ENCODE data around the gene HNF1A. TPM values are rescaled to one million over a fixed set of nuclear protein-coding genes. Genes with fewer than 3 reads are reported as not detected.

HNF1A gene
- total RNA-seq, 2 experiments from 2014 or later, result not detected

DNA sequence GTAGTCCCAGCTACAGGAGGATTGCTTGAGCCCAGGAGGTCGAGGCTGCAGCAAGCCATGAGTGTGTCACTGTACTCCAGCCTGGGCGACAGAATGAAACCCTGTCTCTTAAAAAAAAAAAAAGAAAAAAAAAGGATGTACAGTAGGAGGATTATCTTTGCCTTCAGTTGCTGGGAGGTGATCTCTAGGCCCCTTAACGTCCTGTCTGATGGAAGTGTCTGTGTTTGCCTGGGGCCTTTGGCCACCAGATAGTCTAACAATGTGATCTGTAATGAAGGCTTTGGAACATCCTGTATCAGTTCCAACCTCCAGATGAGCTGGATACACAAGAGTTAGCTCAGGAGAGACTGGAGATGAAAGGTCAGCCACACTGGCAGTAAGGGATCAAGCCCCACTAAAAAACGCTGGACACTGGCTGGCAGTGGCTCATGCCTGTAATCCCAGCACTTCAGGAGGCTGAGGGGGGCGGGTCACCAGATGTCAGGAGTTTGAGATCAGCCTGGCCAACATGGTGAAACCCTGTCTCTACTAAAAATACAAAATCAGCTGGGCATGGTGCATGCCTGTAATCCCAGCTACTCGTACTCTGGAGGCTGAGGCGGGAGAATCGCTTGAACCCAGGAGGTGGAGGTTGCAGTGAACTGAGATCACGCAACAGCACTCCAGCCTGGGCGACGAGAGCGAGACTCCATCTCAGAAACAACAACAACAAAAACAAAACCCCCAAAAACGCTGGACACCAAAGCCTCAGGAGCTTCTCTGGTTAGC lies 19.0 kb upstream of the HNF1A start:
- Mint-ChIP-seq H3K4me3 (peak overlapping the region; percentile 17), H3K27me3 (no peaks in the 10 kb centered on the region), H3K4me1 (peaks cover 44% of the 10 kb centered on the region), H3K9me3 (ENCODE audit: low read depth) (no peaks in the 10 kb centered on the region), H3K27ac (peak overlapping the region; percentile 63), H3K36me3 (ENCODE audit: low read depth) (no peaks in the 10 kb centered on the region)
- no peak for DNase-seq
- ChIA-PET CTCF (interaction anchor here (0.5 to 3.0 kb wide), 9 partner anchors 12 to 621 kb away, joined by 3 to 10 read pairs (median 3); partner anchors contain the start of gene MLEC), POLR2A (interaction anchor here (0.6 kb wide), 2 partner anchors 269 to 431 kb away, joined by 3 to 4 read pairs; no protein-coding TSS in a partner anchor)
- no peak for ATAC-seq
- intact Hi-C loops (cut with DNase I, micrococcal nuclease), result no loop called here

DNA sequence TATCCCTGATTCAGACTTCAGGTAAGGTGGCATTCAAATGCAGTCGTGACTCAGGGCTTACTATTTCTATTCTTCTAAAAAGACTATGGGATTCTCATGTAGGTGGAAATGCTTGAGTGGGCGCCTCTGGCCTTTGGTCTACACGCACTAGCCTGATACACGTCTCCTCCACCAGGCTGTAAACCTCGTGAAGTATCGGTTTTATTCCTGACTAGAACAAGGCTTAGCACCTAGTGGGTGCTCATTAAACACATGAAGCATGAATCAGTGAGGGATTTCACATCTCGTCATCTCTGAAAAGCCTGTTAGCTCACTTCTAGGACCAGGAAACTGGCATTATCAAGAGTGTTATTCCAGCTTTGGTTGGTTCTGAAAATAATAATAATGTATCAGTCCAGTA lies 17.7 kb upstream of the HNF1A start:
- intact Hi-C loops (cut with DNase I, micrococcal nuclease), result loop anchor here in 1 of 2 experiments (5.0 kb wide), 1 partner anchor 123 kb away; no protein-coding TSS in a partner anchor
- Mint-ChIP-seq H3K27ac (peak overlapping the region; percentile 32), H3K4me3 (no peak overlapping the region), H3K36me3 (ENCODE audit: low read depth) (no peaks in the 10 kb centered on the region), H3K4me1 (peaks cover 44% of the 10 kb centered on the region), H3K27me3 (no peaks in the 10 kb centered on the region), H3K9me3 (ENCODE audit: low read depth) (no peaks in the 10 kb centered on the region)
- ATAC-seq (peak; percentile 51), DNase-seq (peak; percentile 48)
- POLR2A ChIA-PET, result interaction anchor here (0.6 kb wide), 1 partner anchor 148 kb away, joined by 3 read pairs; no protein-coding TSS in a partner anchor
- CTCF ChIA-PET, result interaction anchor here (1.0 to 3.0 kb wide), 4 partner anchors 11 to 101 kb away, joined by 3 to 10 read pairs (median 6); no protein-coding TSS in a partner anchor

DNA sequence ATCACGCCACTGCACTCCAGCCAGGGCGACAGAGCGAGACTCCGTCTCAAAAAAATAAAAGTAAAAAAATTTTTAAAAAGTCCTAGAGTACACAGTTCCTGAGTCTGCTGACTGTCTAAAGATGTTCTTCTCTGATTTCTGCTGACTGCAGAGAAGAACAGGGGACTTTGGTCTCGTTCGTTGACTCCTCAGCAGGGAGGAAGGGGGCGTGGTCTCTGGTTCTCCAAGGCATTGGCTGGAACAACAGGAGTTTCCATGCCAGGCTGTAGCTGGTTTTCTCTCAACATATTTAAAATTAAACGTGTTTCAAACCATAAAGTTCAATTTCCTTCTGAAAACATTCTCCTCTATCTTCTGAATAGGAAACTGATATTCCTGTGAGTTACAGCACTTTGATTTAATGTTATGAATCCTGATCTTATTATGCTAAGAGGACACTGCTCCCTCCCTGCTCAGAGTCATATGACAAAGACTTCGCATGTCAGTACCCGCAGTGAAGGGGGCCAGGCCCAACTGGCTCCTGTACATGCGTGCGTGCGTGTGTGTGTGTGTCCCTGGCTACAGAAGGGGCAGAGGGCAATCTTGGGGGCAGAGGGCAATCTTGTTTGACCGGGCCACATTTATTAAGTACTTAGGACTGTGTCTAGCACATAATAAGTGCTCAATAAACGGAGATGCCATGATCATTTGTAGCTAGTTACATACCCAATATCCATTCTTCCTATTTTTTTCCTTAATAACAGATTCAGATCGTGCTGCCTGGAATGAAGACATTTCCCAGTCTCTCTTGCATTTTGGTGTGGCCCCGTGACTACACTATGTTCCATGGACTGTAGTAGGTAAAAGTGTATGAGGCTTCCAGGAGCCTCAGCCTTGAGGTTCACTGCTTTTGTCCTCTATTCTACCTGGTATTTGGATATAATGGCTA lies 16.5 kb upstream of the HNF1A start:
- no peaks in the 10 kb centered on the region for H3K9me3 Mint-ChIP-seq (ENCODE audit: low read depth)
- no peaks in the 10 kb centered on the region for H3K36me3 Mint-ChIP-seq (ENCODE audit: low read depth)
- ATAC-seq, result no peak
- no peak overlapping the region for H3K4me3 Mint-ChIP-seq
- ChIA-PET POLR2A (interaction anchor here (0.6 to 0.7 kb wide), 4 partner anchors 29 to 760 kb away, joined by 3 to 5 read pairs (median 3); partner anchors contain the start of gene RNU4-2), CTCF (interaction anchor here (0.6 to 3.0 kb wide), 7 partner anchors 10 to 163 kb away, joined by 3 to 23 read pairs (median 6); no protein-coding TSS in a partner anchor)
- H3K4me1 Mint-ChIP-seq, result peaks cover 44% of the 10 kb centered on the region
- intact Hi-C loops (cut with DNase I, micrococcal nuclease), result loop anchor here in 1 of 2 experiments (2.0 to 5.0 kb wide), 2 partner anchors 125 to 179 kb away; no protein-coding TSS in a partner anchor
- H3K27ac Mint-ChIP-seq, result peak overlapping the region; percentile 59
- DNase-seq, result peak; percentile 27
- H3K27me3 Mint-ChIP-seq, result no peaks in the 10 kb centered on the region

DNA sequence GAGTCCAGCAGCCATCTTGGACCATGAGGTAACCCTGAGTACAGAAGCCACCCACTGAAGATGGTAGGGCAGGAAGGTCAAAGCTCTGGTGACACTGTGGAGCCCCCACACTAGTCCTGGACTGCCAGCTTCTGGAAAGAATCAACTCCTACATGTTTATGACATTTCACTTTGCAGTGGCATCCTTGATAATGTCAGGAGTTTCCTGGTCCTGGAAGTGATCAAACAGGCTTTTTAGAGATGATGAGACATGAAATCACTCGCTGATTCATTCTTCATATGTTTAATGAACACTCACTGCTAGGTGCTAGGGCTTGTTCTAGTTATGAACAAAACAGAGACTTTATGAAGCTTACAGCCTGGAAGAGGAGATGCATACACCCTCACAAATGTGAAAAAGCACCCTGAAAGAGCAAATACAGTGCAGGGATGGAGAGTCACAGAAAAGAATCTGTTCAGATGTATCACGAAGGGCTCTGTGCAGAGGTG lies 15.8 kb upstream of the HNF1A start:
- no peaks in the 10 kb centered on the region for H3K27me3 Mint-ChIP-seq
- peaks cover 44% of the 10 kb centered on the region for H3K4me1 Mint-ChIP-seq
- peak overlapping the region; percentile 59 for H3K27ac Mint-ChIP-seq
- H3K4me3 Mint-ChIP-seq, result no peak overlapping the region
- ATAC-seq (peak; percentile 85), DNase-seq (peak; percentile 35)
- H3K36me3 Mint-ChIP-seq (ENCODE audit: low read depth), result no peaks in the 10 kb centered on the region
- no peaks in the 10 kb centered on the region for H3K9me3 Mint-ChIP-seq (ENCODE audit: low read depth)
- intact Hi-C loops (cut with DNase I, micrococcal nuclease), result loop anchor here in 1 of 2 experiments (2.0 to 5.0 kb wide), 2 partner anchors 125 to 180 kb away; no protein-coding TSS in a partner anchor
- CTCF ChIA-PET, result interaction anchor here (0.9 to 2.1 kb wide), 5 partner anchors 9 to 161 kb away, joined by 3 to 23 read pairs (median 6); no protein-coding TSS in a partner anchor
- POLR2A ChIA-PET, result interaction anchor here (0.6 to 1.0 kb wide), 4 partner anchors 30 to 671 kb away, joined by 3 to 5 read pairs (median 3); partner anchors contain the start of gene RNU4-2

DNA sequence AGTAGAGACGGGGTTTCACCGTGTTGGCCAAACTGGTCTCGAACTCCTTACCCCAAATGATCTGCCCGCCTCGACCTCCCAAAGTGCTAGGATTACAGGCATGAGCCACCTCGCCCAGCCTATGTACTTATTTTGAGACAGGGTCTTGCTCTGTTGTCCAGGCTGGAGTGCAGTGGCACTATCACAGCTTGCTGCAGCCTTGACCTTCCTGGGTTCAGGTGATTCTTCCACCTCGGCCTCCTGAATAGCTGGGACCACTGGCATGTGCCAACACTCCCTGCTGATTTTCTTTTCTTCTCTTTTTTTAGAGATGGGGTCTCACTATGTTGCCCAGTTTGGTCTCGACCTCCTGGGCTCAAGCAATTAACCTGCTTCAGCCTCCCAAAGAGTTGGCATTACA lies 14.0 kb upstream of the HNF1A start:
- POLR2A ChIA-PET, result no interaction called here
- CTCF ChIA-PET, result no interaction called here
- DNase-seq (no peak), ATAC-seq (no peak)
- no peaks in the 10 kb centered on the region for H3K9me3 Mint-ChIP-seq (ENCODE audit: low read depth)
- intact Hi-C loops (cut with DNase I, micrococcal nuclease), result loop anchor here in 1 of 2 experiments (5.0 kb wide), 1 partner anchor 127 kb away; no protein-coding TSS in a partner anchor
- H3K4me3 Mint-ChIP-seq, result no peak overlapping the region
- no peak overlapping the region for H3K27ac Mint-ChIP-seq
- H3K36me3 Mint-ChIP-seq (ENCODE audit: low read depth), result no peaks in the 10 kb centered on the region
- no peaks in the 10 kb centered on the region for H3K27me3 Mint-ChIP-seq
- H3K4me1 Mint-ChIP-seq, result peaks cover 41% of the 10 kb centered on the region

DNA sequence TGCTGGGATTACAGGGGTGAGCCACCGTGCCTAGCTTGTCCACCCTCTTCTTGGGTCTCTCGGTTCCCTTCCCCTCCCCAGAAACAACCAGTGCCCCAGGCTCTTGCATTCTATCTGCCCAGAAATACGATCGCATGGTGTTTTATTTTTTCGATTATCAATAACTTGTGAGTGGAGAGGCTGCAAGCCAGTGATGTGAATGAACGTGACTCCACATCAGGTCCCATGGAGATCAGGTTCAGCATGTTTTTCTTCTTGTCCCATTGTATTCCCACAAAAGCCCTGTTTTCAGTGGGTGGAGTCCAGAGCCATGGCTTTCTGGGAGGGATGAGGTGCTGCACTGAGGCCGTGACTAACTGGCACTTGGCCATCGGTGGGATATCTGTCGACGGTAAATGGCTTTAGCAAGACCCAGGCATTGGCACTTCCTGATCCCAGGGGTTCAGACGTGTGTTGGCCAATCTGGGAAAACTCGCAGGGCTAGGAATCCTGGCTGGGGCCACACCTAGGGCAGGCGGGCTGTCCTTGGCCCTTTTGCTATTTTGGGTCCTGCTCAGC lies 12.7 kb upstream of the HNF1A start:
- DNase-seq (no peak), ATAC-seq (no peak)
- intact Hi-C loops (cut with DNase I, micrococcal nuclease), result no loop called here
- Mint-ChIP-seq H3K36me3 (ENCODE audit: low read depth) (no peaks in the 10 kb centered on the region), H3K4me3 (no peak overlapping the region), H3K27ac (no peak overlapping the region), H3K27me3 (no peaks in the 10 kb centered on the region), H3K4me1 (peaks cover 29% of the 10 kb centered on the region), H3K9me3 (ENCODE audit: low read depth) (no peaks in the 10 kb centered on the region)
- POLR2A ChIA-PET, result no interaction called here
- CTCF ChIA-PET, result interaction anchor here (0.6 to 0.7 kb wide), 2 partner anchors 85 to 130 kb away, joined by 3 read pairs; no protein-coding TSS in a partner anchor

DNA sequence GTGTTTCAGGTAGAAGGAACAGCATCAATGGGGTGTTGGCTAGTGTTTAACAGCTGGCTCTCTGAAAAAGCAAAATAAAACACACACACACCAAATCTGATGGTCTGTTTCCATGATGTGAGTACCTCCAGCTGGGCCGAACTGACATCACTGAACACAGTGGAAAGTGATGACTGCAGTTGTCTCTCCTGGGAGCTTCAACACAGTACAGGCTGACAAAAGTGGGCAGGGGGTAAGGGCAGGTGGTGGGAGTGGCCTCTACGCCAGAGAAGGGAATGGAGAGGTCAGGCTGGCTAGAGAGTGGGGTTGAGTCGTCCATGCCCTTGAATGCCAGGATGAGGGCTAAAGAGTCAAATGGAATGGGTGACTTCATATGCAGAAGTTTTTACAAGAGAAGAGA lies 8.0 kb upstream of the HNF1A start:
- no peaks in the 10 kb centered on the region for H3K4me1 Mint-ChIP-seq
- CTCF ChIA-PET, result interaction anchor here (0.8 to 4.2 kb wide), 2 partner anchors 26 to 113 kb away, joined by 3 to 30 read pairs; no protein-coding TSS in a partner anchor
- no peaks in the 10 kb centered on the region for H3K9me3 Mint-ChIP-seq (ENCODE audit: low read depth)
- ATAC-seq (no peak), DNase-seq (no peak)
- H3K36me3 Mint-ChIP-seq (ENCODE audit: low read depth), result no peaks in the 10 kb centered on the region
- intact Hi-C loops (cut with DNase I, micrococcal nuclease), result loop anchor here (2.0 to 5.0 kb wide), 6 partner anchors 113 to 388 kb away; partner anchors contain the start of genes ACADS (in 1 of the 2) and POP5 (in 1 of the 2)
- no peak overlapping the region for H3K4me3 Mint-ChIP-seq
- no peaks in the 10 kb centered on the region for H3K27me3 Mint-ChIP-seq
- H3K27ac Mint-ChIP-seq, result no peak overlapping the region
- POLR2A ChIA-PET, result no interaction called here

DNA sequence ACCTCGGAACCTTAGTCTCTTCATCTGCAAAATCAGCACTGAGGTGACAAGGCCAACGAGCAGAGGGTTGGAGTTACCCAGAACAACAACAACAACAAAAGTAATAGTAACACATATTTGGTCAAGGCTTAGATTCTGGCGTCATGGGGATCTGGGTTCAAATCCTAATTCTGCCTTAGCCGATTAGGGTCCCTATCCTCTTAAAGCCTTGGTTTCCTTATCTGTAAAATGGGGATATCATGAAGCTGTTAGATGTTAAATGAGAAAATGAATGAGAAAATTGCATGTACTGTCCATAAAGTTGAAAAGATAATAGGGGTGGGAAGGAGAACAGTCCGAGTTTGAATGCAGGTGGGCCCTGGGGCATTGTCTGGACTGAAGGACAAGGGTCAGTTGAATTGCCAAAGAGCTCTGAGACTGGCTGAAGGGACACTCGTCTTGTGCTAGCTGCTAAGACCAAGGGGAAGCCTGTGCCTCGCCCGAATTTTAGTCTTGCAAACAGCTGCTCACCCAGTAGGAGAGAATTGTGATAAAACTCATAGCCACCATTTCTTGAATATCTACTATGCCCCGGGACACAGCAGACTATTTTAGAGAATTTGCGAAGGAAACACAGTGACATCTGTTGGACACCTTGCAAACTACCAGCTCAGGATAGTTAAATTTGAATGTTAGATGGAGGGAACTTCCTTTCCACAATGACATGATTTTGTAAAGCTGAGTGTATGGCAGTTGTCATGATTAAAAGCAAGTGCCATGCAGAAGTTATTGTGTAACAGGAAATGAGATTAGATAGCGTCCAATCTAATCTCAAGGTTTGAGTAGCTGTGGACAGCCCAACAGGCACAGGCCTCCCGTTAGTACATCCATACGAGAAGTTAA lies 6.8 kb upstream of the HNF1A start:
- intact Hi-C loops (cut with DNase I, micrococcal nuclease), result loop anchor here (1.0 to 5.0 kb wide), 9 partner anchors 27 to 389 kb away; partner anchors contain the start of genes ACADS (in 1 of the 2) and POP5 (in 1 of the 2)
- Mint-ChIP-seq H3K36me3 (ENCODE audit: low read depth) (no peaks in the 10 kb centered on the region), H3K27ac (no peak overlapping the region), H3K27me3 (no peaks in the 10 kb centered on the region), H3K4me3 (no peak overlapping the region), H3K4me1 (no peaks in the 10 kb centered on the region), H3K9me3 (ENCODE audit: low read depth) (no peaks in the 10 kb centered on the region)
- ChIA-PET CTCF (interaction anchor here (0.6 to 4.2 kb wide), 54 partner anchors 9 to 616 kb away, joined by 3 to 30 read pairs (median 4); partner anchors contain the start of genes ACADS, CABP1 and POP5), POLR2A (no interaction called here)
- DNase-seq (peak; percentile 41), ATAC-seq (peak; percentile 97)

DNA sequence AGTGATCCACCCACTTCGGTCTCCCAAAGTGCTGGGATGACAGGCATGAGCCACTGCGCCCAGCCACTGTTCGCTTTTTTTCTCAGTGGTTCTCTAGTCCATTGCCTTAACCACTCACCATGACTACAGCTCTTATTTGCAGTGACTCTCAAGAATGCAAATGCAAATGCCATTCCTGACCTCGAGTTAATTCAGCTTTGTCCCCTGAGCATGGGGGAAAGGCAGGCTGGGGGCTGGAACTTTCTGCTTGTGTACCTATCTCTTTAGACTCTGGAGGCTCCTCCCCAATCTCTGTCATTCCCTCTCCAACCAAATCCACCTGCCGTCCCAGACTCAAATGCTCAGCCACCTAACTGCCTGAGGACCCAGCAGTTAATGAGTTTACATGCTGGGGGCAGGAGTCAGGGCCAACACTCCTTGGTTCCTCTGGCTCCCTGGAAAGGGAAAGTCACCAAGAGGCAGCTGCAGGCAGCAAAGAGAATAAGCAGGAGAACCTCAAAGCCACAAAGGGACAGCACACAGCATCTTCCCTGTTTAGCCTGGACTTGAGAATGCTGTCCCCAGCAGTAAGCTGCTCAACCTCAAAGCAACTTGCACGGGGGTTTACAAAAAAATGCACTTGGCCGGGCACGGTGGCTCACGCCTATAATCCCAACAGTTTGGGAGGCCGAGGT lies 5.3 kb upstream of the HNF1A start:
- Mint-ChIP-seq H3K4me3 (no peak overlapping the region), H3K27me3 (no peaks in the 10 kb centered on the region), H3K9me3 (ENCODE audit: low read depth) (no peaks in the 10 kb centered on the region), H3K27ac (no peak overlapping the region), H3K4me1 (no peaks in the 10 kb centered on the region), H3K36me3 (ENCODE audit: low read depth) (no peaks in the 10 kb centered on the region)
- POLR2A ChIA-PET, result interaction anchor here (0.7 kb wide), 1 partner anchor 173 kb away, joined by 4 read pairs; no protein-coding TSS in a partner anchor
- CTCF ChIA-PET, result interaction anchor here (0.5 to 4.2 kb wide), 18 partner anchors 9 to 992 kb away, joined by 3 to 30 read pairs (median 8); partner anchors contain the start of gene ACADS
- DNase-seq (no peak), ATAC-seq (no peak)
- intact Hi-C loops (cut with DNase I, micrococcal nuclease), result loop anchor here (5.0 kb wide), 4 partner anchors 116 to 391 kb away; partner anchors contain the start of genes ACADS (in 1 of the 2) and POP5 (in 1 of the 2)

All from activated CD4-positive, alpha-beta T cell treated with anti-CD3 and anti-CD28 coated beads for 36 hours (primary cell).